Muscle layer of colon (tissue), 2 donors: Measurements from ENCODE around the gene GAN.

ENCODE experiments used
- H3K27ac ChIP-seq: one replicate; pipeline ENCODE4 v1.7.0; 2013; ENCODE audit warnings: low read depth, mild to moderate bottlenecking, low read length, moderate library complexity
- H3K27me3 ChIP-seq, 2 donors: one replicate each; pipeline ENCODE4 v1.7.0; 2013; ENCODE audit warnings: low read length in 2 of 2, mild to moderate bottlenecking in 2 of 2; ENCODE audit not compliant: insufficient read depth in 2 of 2, control insufficient read depth in 1 of 2
- H3K36me3 ChIP-seq: one replicate; pipeline ENCODE4 v1.7.0; 2013; ENCODE audit warnings: mild to moderate bottlenecking, low read length; ENCODE audit not compliant: insufficient read depth
- H3K4me1 ChIP-seq: one replicate; pipeline ENCODE4 v1.7.0; 2013; ENCODE audit warnings: mild to moderate bottlenecking, low read length; ENCODE audit not compliant: insufficient read depth
- H3K4me3 ChIP-seq, 2 donors: one replicate each; pipeline ENCODE4 v1.7.0; 2013; ENCODE audit warnings: low read length in 2 of 2, low read depth in 1 of 2, mild to moderate bottlenecking in 1 of 2, moderate library complexity in 1 of 2
- H3K9ac ChIP-seq: one replicate; pipeline ENCODE4 v1.7.0; 2013; ENCODE audit warnings: low read length
- H3K9me3 ChIP-seq: one replicate; pipeline ENCODE4 v1.7.0; 2013; ENCODE audit warnings: mild to moderate bottlenecking, low read length
- donor health status: abdominal sarcoma.
- donor health status: Adenocarcinoma of cecum.

GAN gene

DNA sequence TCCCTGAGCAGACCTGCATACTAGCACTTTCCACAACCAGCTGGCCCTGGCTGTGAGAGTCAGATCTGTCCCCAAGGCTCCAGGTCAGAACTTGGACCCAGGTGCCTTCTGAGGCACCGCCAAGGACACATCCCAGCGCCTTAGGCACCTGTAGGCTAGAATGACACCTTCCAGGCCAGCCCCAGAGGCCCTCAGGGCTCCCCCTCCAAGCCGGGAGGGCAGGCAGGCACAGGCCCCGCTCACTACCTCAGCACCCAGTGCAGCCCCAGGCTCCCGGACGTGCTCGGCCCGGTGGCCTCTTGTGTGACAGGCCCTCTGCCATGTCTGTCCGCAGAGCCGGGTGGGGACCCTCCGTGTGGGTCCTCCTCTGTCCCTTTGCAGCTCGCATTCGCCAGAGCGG is 73.6 kb downstream of the GAN start:
- peaks cover 15% of the 10 kb centered on the region for H3K4me1 ChIP-seq
- H3K9ac ChIP-seq, result no peak overlapping the region

DNA sequence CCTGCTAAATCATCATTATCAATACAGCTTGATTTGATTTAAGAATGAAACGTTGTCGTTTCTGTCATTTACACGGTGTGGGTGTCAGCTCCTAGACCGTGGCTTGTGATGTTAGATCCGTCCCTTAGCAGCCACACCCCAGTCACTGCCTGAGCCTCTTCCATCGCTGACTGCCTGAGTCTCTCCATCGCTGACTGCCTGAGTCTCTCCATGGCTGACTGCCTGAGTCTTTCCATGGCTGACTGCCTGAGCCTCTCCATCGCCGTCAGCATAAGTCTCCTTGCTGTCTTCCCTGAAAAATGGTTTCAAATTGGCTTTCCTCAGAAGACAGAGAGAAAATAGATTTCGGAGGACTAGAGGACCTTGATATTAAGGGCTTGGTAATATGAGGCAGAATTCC is 76.1 kb downstream of the GAN start:
- Histone ChIP-seq H3K27ac (no peak overlapping the region), H3K4me3 (no peak overlapping the region), H3K9ac (no peak overlapping the region), H3K27me3 (no peaks in the 10 kb centered on the region), H3K36me3 (peaks cover 5% of the 10 kb centered on the region), H3K4me1 (no peaks in the 10 kb centered on the region), H3K9me3 (no peaks in the 10 kb centered on the region)

More for the DNA sequence above, 73.6 kb downstream of the GAN start:
- Histone ChIP-seq H3K9me3 (no peaks in the 10 kb centered on the region), H3K27ac (no peak overlapping the region), H3K27me3 (no peaks in the 10 kb centered on the region), H3K36me3 (peaks cover 5% of the 10 kb centered on the region), H3K4me3 (no peak overlapping the region)

DNA sequence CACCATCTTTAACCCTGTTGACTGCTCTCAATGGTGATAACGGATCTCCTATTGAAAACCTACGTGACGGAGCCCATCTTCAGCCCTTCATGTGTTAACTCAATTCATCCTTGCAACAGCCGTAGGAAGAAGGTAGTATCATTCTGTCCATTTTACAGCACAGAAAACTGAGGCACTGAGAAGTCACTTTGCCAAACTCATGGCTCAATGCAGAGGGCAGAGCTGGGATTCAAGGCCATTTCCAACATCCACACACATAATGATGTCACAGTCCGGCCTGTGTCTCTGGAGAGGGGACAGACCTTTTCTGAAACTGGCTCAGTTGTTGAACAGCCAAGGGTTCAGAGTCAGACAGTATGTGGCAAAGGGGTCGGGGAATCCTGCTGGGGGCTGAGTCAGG is 77.2 kb downstream of the GAN start:
- no peaks in the 10 kb centered on the region for H3K4me1 ChIP-seq
- no peaks in the 10 kb centered on the region for H3K27me3 ChIP-seq
- H3K9ac ChIP-seq, result no peak overlapping the region
- H3K4me3 ChIP-seq, result no peak overlapping the region
- H3K9me3 ChIP-seq, result no peaks in the 10 kb centered on the region
- no peak overlapping the region for H3K27ac ChIP-seq
- peaks cover 5% of the 10 kb centered on the region for H3K36me3 ChIP-seq

DNA sequence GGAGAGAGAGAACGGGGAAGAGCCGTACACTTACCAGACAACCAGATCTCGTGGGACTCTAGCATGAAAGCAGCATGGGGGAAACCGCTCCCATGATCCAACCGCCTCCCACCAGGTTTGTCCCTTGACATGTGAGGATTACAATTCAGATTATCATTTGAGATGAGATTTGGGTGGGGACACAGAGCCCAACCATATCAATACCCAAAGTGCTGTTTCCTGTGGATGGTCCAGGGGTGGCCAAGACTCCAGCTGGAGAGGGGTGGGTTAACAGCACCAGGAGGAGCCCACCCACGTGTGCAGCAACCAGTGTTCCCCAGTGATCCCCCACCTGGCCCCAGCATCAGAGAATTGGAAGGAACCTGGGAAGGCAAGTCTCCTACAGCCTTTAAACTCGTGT is 79.7 kb downstream of the GAN start:
- Histone ChIP-seq H3K27ac (no peak overlapping the region), H3K4me1 (no peaks in the 10 kb centered on the region), H3K27me3 (no peaks in the 10 kb centered on the region), H3K9me3 (no peaks in the 10 kb centered on the region), H3K9ac (no peak overlapping the region), H3K4me3 (no peak overlapping the region), H3K36me3 (peaks cover 5% of the 10 kb centered on the region)

DNA sequence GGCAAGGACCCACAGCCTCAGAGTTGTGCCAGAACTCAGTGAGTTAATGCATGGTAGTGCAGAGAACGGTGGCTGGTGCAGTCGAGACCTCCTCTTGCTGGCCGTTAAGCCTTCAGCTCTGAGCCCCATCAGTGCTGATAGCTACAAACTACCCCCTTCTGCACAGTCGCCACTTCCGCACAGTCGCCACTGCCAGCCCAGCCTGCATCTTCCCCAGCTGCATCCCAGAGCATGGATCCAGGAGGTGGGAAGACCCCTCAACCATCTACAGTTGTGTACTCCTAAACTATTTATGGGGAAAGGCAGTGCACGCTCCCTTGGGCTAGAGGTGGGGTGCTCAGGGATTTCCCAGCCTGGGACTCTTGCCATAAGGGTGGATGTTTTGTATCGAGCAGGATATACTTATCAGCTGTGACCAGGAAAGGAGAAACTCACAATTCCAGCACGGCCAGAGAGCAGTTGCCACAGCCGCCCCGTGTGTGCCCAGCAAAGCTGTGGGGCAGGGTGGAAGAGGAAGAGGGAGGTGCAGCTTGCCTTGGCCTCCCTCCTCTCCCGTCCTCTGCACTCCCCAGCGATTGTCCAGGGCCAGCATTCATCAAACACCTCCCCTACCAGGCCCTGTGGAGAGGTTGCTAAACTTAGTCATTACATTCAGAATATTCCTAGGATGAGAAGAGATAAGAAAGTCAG is 80.3 kb downstream of the GAN start:
- H3K9ac ChIP-seq, result no peak overlapping the region
- no peaks in the 10 kb centered on the region for H3K27me3 ChIP-seq
- H3K27ac ChIP-seq, result no peak overlapping the region
- H3K9me3 ChIP-seq, result no peaks in the 10 kb centered on the region
- H3K36me3 ChIP-seq, result peaks cover 5% of the 10 kb centered on the region
- H3K4me3 ChIP-seq, result no peak overlapping the region
- H3K4me1 ChIP-seq, result no peaks in the 10 kb centered on the region

DNA sequence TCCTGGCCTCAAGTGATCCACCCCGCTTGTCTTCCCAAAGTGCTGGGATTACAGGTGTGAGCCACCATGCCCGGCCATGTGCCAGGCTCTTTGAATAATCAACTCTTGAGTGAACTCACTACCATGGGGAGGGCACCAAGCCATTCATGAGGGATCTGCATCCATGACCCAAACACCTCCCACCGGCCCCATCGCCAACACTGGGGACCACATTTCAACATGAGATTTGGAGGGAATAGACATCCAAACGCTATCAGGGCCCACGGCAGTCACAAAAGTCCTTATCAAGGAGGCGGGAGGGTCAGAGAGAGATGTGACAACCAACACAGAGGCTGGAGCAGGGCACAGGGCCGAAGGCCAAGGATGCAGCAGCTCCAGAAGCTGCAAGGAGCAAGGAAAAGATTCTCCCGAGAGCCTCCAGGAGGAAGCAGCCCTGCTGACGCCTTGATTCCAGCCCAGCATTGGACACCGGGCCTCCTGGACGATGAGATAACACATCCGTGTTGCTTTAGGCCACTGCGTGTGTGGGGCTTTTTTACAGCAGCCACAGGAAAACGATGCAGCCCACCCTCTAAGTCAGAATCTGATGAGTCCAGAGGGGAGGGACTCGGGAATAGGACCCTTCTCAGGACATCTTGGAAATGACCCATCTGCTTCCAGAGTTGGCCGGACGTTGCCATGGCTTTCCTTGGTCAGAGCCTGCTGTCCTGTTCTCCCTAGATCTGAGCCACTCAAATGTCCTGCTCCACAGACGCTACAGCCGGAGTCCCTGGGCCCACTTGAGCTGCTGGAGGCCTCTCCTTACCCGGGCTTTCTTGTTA is 82.5 kb downstream of the GAN start:
- Histone ChIP-seq H3K9me3 (no peaks in the 10 kb centered on the region), H3K4me3 (no peak overlapping the region), H3K4me1 (no peaks in the 10 kb centered on the region), H3K9ac (no peak overlapping the region), H3K27me3 (no peaks in the 10 kb centered on the region), H3K27ac (no peak overlapping the region), H3K36me3 (no peaks in the 10 kb centered on the region)

DNA sequence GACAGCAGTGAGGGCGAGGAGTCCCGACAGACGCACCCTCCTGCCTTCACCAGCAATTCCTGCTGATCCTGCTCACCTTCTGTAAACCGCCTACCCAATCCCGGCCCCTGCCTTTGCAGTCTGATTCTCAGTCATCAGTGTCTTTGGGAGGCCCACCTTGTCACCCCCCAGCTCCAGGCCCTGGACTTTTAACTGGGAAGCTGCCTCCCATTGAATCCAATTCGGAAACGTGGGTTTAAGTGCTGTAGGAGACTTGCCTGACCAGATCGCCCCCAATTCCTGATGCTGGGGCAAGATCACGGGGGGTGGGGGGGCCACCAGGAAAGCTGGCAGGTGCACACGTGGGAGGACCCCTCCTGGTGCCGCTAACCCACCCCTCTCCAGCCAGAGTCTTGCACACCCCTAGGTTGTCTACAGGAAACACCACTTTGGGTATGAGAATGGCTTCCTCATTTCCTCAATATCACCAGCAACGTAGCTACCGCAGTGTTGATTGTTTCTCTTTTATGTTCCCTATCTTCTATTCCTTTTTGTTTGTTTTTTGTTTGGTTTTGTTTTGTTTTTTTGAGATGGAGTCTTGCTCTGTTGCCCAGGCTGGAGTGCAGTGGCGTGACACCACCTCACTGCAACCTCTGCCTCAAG is 83.2 kb downstream of the GAN start:
- H3K27me3 ChIP-seq, result no peaks in the 10 kb centered on the region
- H3K9me3 ChIP-seq, result no peaks in the 10 kb centered on the region
- no peaks in the 10 kb centered on the region for H3K36me3 ChIP-seq
- H3K9ac ChIP-seq, result no peak overlapping the region
- no peak overlapping the region for H3K27ac ChIP-seq
- H3K4me1 ChIP-seq, result no peaks in the 10 kb centered on the region
- H3K4me3 ChIP-seq, result no peak overlapping the region

DNA sequence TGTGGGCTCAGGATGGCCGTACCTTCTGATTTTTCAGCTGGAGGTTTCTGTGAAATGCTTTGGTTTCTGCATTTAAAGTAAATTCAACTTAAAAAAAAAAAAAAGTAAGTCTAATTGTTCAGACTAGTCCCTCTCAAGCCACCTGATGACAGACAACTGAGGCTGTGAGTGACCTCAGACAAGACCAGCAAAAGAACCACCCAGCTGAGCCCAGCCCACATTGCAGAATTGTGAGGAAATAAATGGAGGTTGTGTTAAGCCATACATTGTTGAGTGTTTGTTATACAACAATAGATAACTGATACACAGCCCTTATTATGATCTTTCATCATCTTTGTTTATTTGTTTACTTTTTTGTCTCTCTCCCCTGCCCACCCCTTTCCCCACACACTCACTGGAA is 85.1 kb downstream of the GAN start:
- Histone ChIP-seq H3K9ac (no peak overlapping the region), H3K27me3 (no peaks in the 10 kb centered on the region), H3K36me3 (no peaks in the 10 kb centered on the region), H3K4me1 (no peaks in the 10 kb centered on the region), H3K9me3 (no peaks in the 10 kb centered on the region), H3K4me3 (no peak overlapping the region), H3K27ac (no peak overlapping the region)

DNA sequence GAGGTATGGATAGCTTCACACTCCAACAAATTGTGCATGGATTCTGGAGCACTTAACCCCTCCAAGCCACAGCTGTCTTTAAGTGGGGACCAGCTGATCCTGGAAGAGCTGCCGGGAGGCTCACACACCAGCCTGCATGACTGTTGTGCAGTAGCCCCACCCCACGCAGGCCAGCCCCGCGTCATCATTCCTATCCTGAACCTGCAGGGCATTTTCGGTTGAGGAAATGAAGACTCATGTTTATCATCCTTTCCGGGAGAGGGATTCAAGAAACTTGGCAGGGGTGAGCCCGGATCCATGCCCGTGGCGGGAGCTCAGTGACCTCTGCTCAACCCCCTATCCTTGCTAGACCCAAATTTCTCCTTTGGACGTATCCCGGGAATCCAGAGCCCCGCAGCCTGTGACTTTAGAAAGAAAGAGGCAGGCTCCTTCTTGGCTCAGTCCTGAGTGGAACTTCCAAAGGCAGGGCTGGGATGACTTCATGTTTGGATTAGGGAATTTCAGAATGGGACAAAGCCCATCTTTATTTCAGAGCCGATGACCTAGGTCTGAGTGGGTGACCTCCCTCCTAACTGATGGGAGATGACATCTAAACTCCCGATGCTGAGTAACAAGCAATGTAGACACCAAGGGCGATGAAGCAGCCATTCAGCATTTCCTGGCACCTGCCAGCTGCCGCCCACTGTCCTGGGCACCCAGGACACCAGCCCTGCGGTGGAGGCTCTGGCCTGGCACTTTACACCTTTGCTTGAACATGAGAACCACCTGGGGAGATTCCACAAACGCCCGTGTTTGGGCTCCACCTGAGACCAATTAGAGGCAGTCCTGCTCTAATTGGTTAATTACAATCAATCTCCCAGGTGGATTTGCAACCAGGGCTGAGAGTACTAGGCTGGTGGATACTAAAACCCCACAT is 86.5 kb downstream of the GAN start:
- H3K27me3 ChIP-seq, result no peaks in the 10 kb centered on the region
- H3K9me3 ChIP-seq, result no peaks in the 10 kb centered on the region
- H3K27ac ChIP-seq, result no peak overlapping the region
- H3K9ac ChIP-seq, result no peak overlapping the region
- H3K4me1 ChIP-seq, result no peaks in the 10 kb centered on the region
- H3K4me3 ChIP-seq, result no peak overlapping the region
- H3K36me3 ChIP-seq, result no peaks in the 10 kb centered on the region

DNA sequence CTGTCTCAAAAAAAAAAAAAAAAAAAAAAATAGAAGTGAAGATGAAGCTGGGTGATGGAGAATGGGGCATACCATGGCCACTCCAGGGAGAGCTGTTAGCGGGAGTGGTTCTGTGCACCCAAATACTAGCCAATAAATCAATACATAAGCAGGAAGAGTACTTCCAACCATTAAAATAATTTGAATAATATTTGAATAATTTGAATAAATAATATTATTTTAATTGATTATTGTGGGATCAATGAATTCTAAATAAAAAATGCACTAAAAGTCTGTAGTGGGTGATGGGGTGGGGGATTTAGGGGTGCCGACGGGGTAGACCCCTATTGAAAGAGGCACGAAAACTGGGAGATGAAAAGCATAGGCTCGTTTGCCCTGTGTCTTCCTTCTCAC is 88.4 kb downstream of the GAN start:
- Histone ChIP-seq H3K27me3 (no peaks in the 10 kb centered on the region), H3K36me3 (no peaks in the 10 kb centered on the region), H3K27ac (no peak overlapping the region), H3K9me3 (no peaks in the 10 kb centered on the region), H3K9ac (no peak overlapping the region), H3K4me1 (no peaks in the 10 kb centered on the region), H3K4me3 (no peak overlapping the region)
